GM12878 (cell line): ENCODE data around the gene SHC1. TPM values are rescaled to one million over a fixed set of nuclear protein-coding genes. Genes with fewer than 3 reads are reported as not detected.

Experiments
- ATAC-seq: fragments of 200-7000 bp; cut with Tn5 transposase; 3 replicates; pipeline ENCODE4 v1.9.1; 2020; ENCODE audit warnings: mild to moderate bottlenecking, moderate library complexity
- BruUV-seq: library from RNA; stranded (reverse); fragments of 400-500 nt; replicated peaks from 2 replicates; lab custom pipeline; 2021; lab: Mats Ljungman, UMichigan
- CTCF ChIA-PET: fragments of 300-600 bp; sonication (Branson Sonifier 250); formaldehyde crosslinking; extraction: SDS; loops from one replicate; lab custom pipeline; 2021; ENCODE audit warnings: inconsistent platforms; lab: Yijun Ruan, JAX
- POLR2A ChIA-PET: fragments of 350-600 bp; formaldehyde crosslinking; extraction: SDS; loops from one replicate; lab custom pipeline; 2021; ENCODE audit warnings: inconsistent platforms; lab: Charles Lee
- RAD21 ChIA-PET: fragments of 300-600 bp; sonication (Branson Sonifier 250); formaldehyde crosslinking; loops from one replicate; lab custom pipeline; 2023; ENCODE audit warnings: antibody characterized with exemption; ENCODE audit not compliant: unreplicated experiment; lab: Charles Lee
- SMC1A ChIA-PET: fragments of 300-600 bp; sonication (Branson Sonifier 250); formaldehyde crosslinking; loops from one replicate; lab custom pipeline; 2023; ENCODE audit not compliant: unreplicated experiment, uncharacterized antibody; lab: Charles Lee
- DNase-seq: peaks from one replicate; pipeline ENCODE4 v3.0.0-alpha.2; 2011; ENCODE audit warnings: low read depth, low spot score
- FAIRE-seq: peaks from 3 replicates; lab custom pipeline; 2011; peaks lifted over from hg19 to GRCh38; lab: Jason Lieb, UNC
- H2AFZ ChIP-seq: 2 replicates; pipeline ENCODE4 v1.6.0; 2011; ENCODE audit warnings: low read depth, low read length, control low read depth; ENCODE audit not compliant: control insufficient read depth
- H3K27ac ChIP-seq: 2 replicates; pipeline ENCODE4 v1.5.1; 2011; ENCODE audit warnings: control low read depth; ENCODE audit not compliant: control insufficient read depth, insufficient read depth
- H3K27me3 ChIP-seq, 2 experiments: replicated peaks in 1 of 2; 2 replicates each; pipeline versions ENCODE4 v1.6.0 to v1.6.1; 2011; ENCODE audit warnings: low read length in 1 of 2; ENCODE audit not compliant: control insufficient read depth in 2 of 2, insufficient read depth in 2 of 2
- H3K36me3 ChIP-seq, 2 experiments: 2 replicates each; pipeline ENCODE4 v1.5.1; 2011; ENCODE audit warnings: low read length in 1 of 2; ENCODE audit not compliant: control insufficient read depth in 2 of 2, insufficient read depth in 2 of 2
- H3K4me1 ChIP-seq: 2 replicates; pipeline ENCODE4 v1.6.1; 2011; ENCODE audit warnings: mild to moderate bottlenecking, low read length, moderate library complexity, mixed read lengths; ENCODE audit not compliant: control insufficient read depth, insufficient read depth
- H3K4me2 ChIP-seq: 2 replicates; pipeline ENCODE4 v1.6.0; 2011; ENCODE audit warnings: control low read depth; ENCODE audit not compliant: control insufficient read depth, insufficient read depth
- H3K4me3 ChIP-seq: fragments of 200-600 bp; sonication (generic); 2 replicates; pipeline ENCODE4 v1.5.1; 2016
- H3K79me2 ChIP-seq: 2 replicates; pipeline ENCODE4 v1.6.0; 2011; ENCODE audit warnings: low read length; ENCODE audit not compliant: control insufficient read depth, insufficient read depth
- H3K9ac ChIP-seq: 2 replicates; pipeline ENCODE4 v1.8.0; 2011; ENCODE audit warnings: low read length, control low read depth, mixed read lengths; ENCODE audit not compliant: control insufficient read depth, insufficient read depth
- H3K9me3 ChIP-seq: replicated peaks from 3 replicates; pipeline ENCODE4 v1.5.1; 2011; ENCODE audit warnings: mild to moderate bottlenecking, low read length; ENCODE audit not compliant: control insufficient read depth, insufficient read depth
- H4K20me1 ChIP-seq: 2 replicates; pipeline ENCODE4 v1.6.0; 2011; ENCODE audit not compliant: control insufficient read depth, insufficient read depth
- BCL11A ChIP-seq: IDR thresholded peaks from 2 replicates; pipeline ENCODE4 v1.6.1; 2011; ENCODE audit warnings: low read depth, low read length
- BRCA1 ChIP-seq: IDR thresholded peaks from 2 replicates; pipeline ENCODE4 v1.6.1; 2011; ENCODE audit warnings: low read depth, low read length, improper control_type of control experiment
- CHD1 ChIP-seq: IDR thresholded peaks from 2 replicates; pipeline ENCODE4 v1.6.1; 2012; ENCODE audit warnings: low read depth, low read length, improper control_type of control experiment
- E2F4 ChIP-seq: IDR thresholded peaks from 2 replicates; pipeline ENCODE4 v1.6.1; 2012; ENCODE audit warnings: low read depth, low read length, improper control_type of control experiment
- ESRRA ChIP-seq: IDR thresholded peaks from 2 replicates; pipeline ENCODE4 v1.6.1; 2012; ENCODE audit warnings: mild to moderate bottlenecking, low read length, improper control_type of control experiment
- ETV6 ChIP-seq, 2 experiments: fragments of 450-650 bp in 1 of 2; IDR thresholded peaks in 1 of 2; conservative IDR thresholded peaks in 1 of 2; 2 replicates each; pipeline ENCODE4 v1.6.1; 2014; ENCODE audit warnings: antibody characterized with exemption in 1 of 2, borderline replicate concordance in 1 of 2, low read depth in 1 of 2, mild to moderate bottlenecking in 1 of 2, moderate library complexity in 1 of 2
- HDGF ChIP-seq: fragments of 450-650 bp; IDR thresholded peaks from 2 replicates; pipeline ENCODE4 v1.6.1; 2016; ENCODE audit warnings: antibody characterized with exemption
- JUND ChIP-seq: IDR thresholded peaks from 2 replicates; pipeline ENCODE4 v1.6.1; 2012; ENCODE audit warnings: low read depth, mild to moderate bottlenecking, low read length, improper control_type of control experiment, moderate library complexity
- KLF5 ChIP-seq: fragments of 450-650 bp; IDR thresholded peaks from 2 replicates; pipeline ENCODE4 v1.6.1; 2014; ENCODE audit warnings: mild to moderate bottlenecking; ENCODE audit not compliant: partially characterized antibody
- PAX5 ChIP-seq: IDR thresholded peaks from 2 replicates; pipeline ENCODE4 v1.6.1; 2011; ENCODE audit warnings: low read depth, low read length, borderline replicate concordance
- POLR2AphosphoS5 ChIP-seq: IDR thresholded peaks from 2 replicates; pipeline ENCODE4 v1.6.1; 2011; ENCODE audit warnings: mild to moderate bottlenecking, low read length, inconsistent platforms
- SPI1 ChIP-seq: IDR thresholded peaks from 2 replicates; pipeline ENCODE4 v1.6.1; 2011; ENCODE audit warnings: low read depth, mild to moderate bottlenecking, low read length, moderate library complexity, borderline replicate concordance; ENCODE audit not compliant: insufficient read depth
- STAT1 ChIP-seq: fragments of 450-650 bp; conservative IDR thresholded peaks from 2 replicates; pipeline ENCODE4 v1.6.1; 2014; ENCODE audit warnings: antibody characterized with exemption, mild to moderate bottlenecking
- TAF1 ChIP-seq: IDR thresholded peaks from 2 replicates; pipeline ENCODE4 v1.6.1; 2011; ENCODE audit warnings: mild to moderate bottlenecking, low read depth, low read length, borderline replicate concordance
- ZBED1 ChIP-seq: IDR thresholded peaks from 2 replicates; pipeline ENCODE4 v1.6.1; 2016; ENCODE audit warnings: borderline replicate concordance
- ZBTB33 ChIP-seq: fragments of 450-650 bp; IDR thresholded peaks from 2 replicates; pipeline ENCODE4 v1.6.1; 2017; ENCODE audit warnings: mild to moderate bottlenecking
- ZNF622 ChIP-seq: fragments of 450-650 bp; IDR thresholded peaks from 2 replicates; pipeline ENCODE4 v1.6.1; 2017; ENCODE audit warnings: mild to moderate bottlenecking, inconsistent platforms
- WGBS: methylation state at CpG from one replicate; pipeline ENCODE4 v1.1.6; 2016; ENCODE audit warnings: low lambda C conversion rate; ENCODE audit not compliant: insufficient replicate concordance, insufficient coverage; ENCODE audit errors: missing lambda C conversion rate; 5-methylcytosine and 5-hydroxymethylcytosine counted together
- in situ Hi-C: fragments of 300-500 bp; cut with MboI; formaldehyde crosslinking; loops from 9 replicates; pipeline ENCODE4 v1.14.3; 2018; ENCODE audit warnings: mixed read lengths
- intact Hi-C: fragments of 100-400 bp; cut with micrococcal nuclease; formaldehyde crosslinking; loops from one replicate; pipeline ENCODE4 v1.14.2; 2022; ENCODE audit not compliant: unreplicated experiment
- polyA plus RNA-seq, 11 experiments: library from polyadenylated mRNA; depleted of rRNA in 4 of 11; unstranded in 6 of 11; stranded (reverse) in 5 of 11; fragments of >200 nt; fragmentation: Nextera tagmentation in 4 of 11; fragmentation: Illumina TruSeq in 1 of 11; extraction: Ambion mirVana in 4 of 11; extraction: Trizol in 1 of 11; gene quantifications; 1 replicate in 1 of 11; 2 replicates in 10 of 11; pipeline versions ENCODE4 v1.2.1 to v1.2.3, GENCODE V29; 2011 to 2016; ENCODE audit warnings: inconsistent platforms in 2 of 11, missing spikeins in 2 of 11, low read depth in 1 of 11
- total RNA-seq, 4 experiments: library from RNA; depleted of rRNA in 3 of 4; stranded (reverse); fragments of >200 nt in 3 of 4; fragmentation: Illumina TruSeq in 1 of 4; extraction: Trizol in 1 of 4; gene quantifications; 2 replicates each; pipeline versions ENCODE4 v1.2.1 to v1.2.3, GENCODE V29; 2013 to 2021
- TF ChIP-seq, protein P1 (sequence below): IDR thresholded peaks from 2 replicates; pipeline ENCODE4 v1.6.1; 2012; ENCODE audit warnings: low read depth, low read length, improper control_type of control experiment

Gene SHC1
- total and polyA plus RNA-seq, 10 of the 15 experiments (the other 5 are each of a cell fraction or from before 2014, with no cell fraction given): 2.6 to 49.3 (median 25.2) TPM

GRCh38 chr1:155004352-155005075 is 34.0 kb upstream of the SHC1 start:
- intact Hi-C loops (loop anchor here (5.0 kb wide), 1 partner anchor 42 kb away; the partner anchor contains the start of gene PYGO2), in situ Hi-C loops (no loop called here)
- Histone ChIP-seq H3K4me1 (peaks cover 44% of the 10 kb centered on the region), H3K9me3 (no peaks in the 10 kb centered on the region), H3K27me3 (no peaks in the 10 kb centered on the region), H2AFZ (0 out of 2 replicates have a peak overlapping the region, but pooled peaks have one; percentile 43), H3K9ac (peak overlapping the region; percentile 85), H3K4me2 (peak overlapping the region; percentile 98), H3K4me3 (peak overlapping the region; percentile 99), H3K27ac (peak overlapping the region; percentile 91), H3K36me3 (no peaks in the 10 kb centered on the region; a peak in 2 of 4 replicates), H3K79me2 (peaks cover 59% of the 10 kb centered on the region), H4K20me1 (0 out of 2 replicates have a peak, but pooled peaks cover 3% of the 10 kb centered on the region)
- WGBS: 1% methylated on average over 5 of the region's 5 CpGs
- SMC1A ChIA-PET: interaction anchor here (0.6 to 1.4 kb wide), 6 partner anchors 8 to 825 kb away, joined by 3 to 4 read pairs (median 3); no protein-coding TSS in a partner anchor
- DNase-seq: no peak
- CTCF ChIA-PET: interaction anchor here (0.6 to 2.1 kb wide), 6 partner anchors 8 to 60 kb away, joined by 3 to 18 read pairs (median 3); no protein-coding TSS in a partner anchor
- POLR2A ChIA-PET: interaction anchor here (1.0 to 1.9 kb wide), 7 partner anchors 12 to 53 kb away, joined by 3 to 8 read pairs (median 4); partner anchors contain the start of genes FLAD1, PYGO2 and SHC1
- ATAC-seq: no peak
- RAD21 ChIA-PET: interaction anchor here (1.1 to 3.3 kb wide), 4 partner anchors 11 to 49 kb away, joined by 4 to 14 read pairs (median 4); partner anchors contain the start of gene PBXIP1
- FAIRE-seq: no peak
- TSS peak; percentile 56 for BruUV-seq
- TF ChIP-seq HDGF (peak; percentile 67; the same call in 1 of the 2 replicates), CHD1 (no peak), ZBTB33 (no peak), KLF5 (no peak), TAF1 (no peak), E2F4 (no peak), BCL11A (no peak), SPI1 (no peak), ETV6 (conservative IDR thresholded peaks at IDR 0.05 in 1 of 2, IDR thresholded peaks at IDR 0.05 in 1 of 2; ENCODE audit: borderline replicate concordance in 1 of 2, low read depth in 1 of 2) (0 out of 4 replicates have a peak, but pooled peaks of 1 of the 2 experiments have one; percentile 12), POLR2AphosphoS5 (peak; percentile 16; the same call in 1 of the 2 replicates), BRCA1 (no peak), PAX5 (no peak), JUND (no peak), ZNF622 (no peak), STAT1 (no peak), ZBED1 (no peak), ESRRA (no peak)
- TF ChIP-seq, protein P1, sequence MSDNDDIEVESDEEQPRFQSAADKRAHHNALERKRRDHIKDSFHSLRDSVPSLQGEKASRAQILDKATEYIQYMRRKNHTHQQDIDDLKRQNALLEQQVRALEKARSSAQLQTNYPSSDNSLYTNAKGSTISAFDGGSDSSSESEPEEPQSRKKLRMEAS: no peak
